HG03521 (cell line): ENCODE results near the gene MVB12B.

Experiments used
- ATAC-seq: cut with Tn5 transposase; IDR thresholded peaks from one replicate; pipeline ENCODE4 v1.9.1; 2021; ENCODE audit warnings: mild to moderate bottlenecking, moderate library complexity; ENCODE audit not compliant: unreplicated experiment

MVB12B gene

DNA sequence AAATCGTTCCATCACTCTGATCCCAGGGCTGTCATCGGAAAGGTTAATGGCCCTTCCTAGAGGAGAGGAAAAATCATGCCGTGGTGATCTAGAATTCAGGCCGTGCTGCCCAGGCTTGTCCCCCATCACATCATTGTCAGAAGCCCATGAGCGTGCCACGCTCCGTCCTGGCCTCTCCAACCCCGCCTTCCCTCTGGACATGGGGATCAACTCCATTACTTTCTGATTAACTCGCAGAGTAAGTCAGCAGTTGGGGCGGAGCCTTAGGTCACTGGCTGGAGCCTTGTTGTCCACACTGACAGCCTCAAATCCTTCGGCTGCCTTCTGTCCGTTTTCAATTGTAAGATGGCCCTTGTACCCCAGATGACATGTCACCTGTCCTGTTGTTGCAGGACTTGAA, 75.0 kb downstream of the MVB12B start:
- no peak for ATAC-seq

DNA sequence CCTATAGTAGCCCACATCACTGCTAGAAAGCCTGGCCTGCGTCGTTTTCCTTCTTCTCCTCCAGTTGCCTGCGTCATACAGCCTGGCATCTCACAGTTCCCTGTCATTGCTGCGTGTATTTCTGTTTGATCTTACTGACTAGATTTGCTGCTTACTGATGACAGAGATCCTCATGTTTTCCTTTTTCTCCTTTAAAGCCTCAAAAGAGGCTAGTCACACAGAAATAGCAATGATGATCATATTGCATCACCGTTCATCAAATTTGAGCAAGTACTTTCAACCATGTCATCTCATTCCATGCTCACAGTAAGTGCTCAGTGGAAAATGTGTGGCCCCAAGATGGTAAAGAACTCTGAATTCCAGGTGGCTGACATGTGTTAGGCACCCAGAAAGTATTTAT, 76.8 kb downstream of the MVB12B start:
- ATAC-seq: no peak

DNA sequence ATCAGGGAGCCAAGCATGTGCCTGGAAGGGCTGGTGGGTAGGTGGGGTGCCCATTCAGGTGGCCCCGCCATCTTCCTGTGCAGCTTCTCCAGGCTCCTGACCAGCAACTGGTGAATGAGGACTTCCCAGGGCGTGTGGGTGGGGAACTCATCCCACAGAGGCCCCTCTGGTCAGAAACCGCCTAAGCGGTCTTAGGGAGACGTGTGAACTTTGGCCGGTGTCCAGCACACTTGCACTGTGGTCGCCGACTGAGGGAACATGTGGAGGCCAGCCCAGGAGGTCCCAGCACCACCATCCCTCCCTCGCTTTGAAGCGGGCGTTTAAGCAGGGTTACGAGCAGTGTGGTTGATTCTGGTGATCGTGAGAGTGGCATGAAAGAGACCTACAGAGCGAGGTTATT, 77.8 kb downstream of the MVB12B start:
- ATAC-seq: no peak

DNA sequence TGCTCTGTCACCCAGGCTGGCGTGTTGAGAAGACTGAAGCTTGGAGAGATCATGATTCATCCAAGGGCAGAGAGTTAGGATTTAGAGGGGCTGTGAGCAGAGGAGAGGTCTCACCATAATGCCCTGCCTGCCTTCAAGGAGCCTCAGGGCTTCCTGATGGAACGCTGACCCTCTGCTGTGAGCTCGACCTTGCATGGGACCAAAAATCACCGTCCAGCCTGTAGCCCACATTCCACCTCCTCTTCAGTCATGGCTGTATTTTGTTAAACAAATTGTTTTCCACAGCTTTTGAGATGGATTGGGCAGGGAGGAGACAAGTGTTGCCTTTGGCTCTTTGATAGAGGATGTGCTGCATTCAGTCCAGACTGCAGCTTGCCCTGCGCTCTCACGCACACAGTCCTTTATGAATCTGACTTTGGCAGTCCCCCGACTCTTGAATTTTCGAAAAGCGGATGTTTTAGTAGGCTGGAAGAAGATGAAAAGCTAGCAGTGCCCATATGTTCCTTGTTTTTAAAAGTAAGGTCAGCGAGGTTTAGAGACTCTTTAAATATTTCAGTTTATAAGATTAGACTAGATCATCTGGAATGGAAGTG, 79.5 kb downstream of the MVB12B start:
- ATAC-seq: no peak

DNA sequence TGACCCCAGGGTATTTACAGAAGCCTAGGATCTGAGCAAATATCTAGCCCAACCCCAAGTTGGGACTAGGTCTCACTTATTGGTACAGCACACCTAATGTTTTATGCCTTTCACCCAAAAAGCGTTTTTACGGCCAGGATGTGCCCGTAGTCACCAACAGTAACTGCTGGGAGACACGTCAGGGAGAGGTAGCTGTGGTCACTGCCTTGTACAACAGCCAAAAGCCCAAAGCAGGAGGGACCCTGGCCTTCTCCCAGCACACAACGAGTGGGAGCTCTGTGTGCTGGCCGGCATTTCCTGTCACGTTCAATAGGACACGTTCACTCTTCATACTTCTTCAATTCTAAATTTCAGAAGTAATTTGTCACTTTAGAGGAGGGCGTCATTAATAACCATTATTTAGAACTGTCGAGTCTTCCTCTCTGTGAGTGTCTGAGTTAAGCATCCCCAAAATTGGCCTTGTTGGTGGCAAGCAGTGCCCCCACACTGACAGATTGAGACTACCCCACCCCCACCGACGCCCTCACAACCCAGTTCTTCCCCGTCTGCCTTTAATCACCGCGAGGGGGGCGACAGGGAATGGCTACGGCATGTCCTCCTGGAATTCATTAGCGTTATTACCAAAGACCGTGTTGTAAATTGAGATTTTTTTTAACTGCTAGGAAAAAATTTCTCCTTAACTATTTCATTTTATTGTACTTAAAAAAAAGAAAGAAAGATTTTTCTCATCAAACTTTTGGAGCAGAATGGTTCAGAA, 80.7 kb downstream of the MVB12B start:
- no peak for ATAC-seq

DNA sequence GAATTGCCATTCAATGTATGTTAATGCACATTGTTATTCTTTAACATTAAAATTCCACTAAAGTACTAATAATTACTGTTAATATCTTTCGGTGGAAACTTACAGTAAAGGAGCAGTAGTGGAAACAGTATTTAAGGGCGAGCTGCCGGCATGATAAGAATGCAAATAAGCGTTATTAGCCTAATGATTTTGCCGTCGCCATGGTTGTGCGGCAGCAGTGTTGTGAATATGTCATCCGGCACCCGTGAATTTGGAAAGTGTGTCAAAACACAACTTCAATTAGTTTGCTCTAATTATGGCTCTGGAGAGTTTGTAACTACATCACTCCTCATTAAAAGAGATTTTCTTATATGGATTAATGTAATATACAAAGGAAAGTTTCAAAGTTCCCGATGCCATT, 81.4 kb downstream of the MVB12B start:
- ATAC-seq: no peak

DNA sequence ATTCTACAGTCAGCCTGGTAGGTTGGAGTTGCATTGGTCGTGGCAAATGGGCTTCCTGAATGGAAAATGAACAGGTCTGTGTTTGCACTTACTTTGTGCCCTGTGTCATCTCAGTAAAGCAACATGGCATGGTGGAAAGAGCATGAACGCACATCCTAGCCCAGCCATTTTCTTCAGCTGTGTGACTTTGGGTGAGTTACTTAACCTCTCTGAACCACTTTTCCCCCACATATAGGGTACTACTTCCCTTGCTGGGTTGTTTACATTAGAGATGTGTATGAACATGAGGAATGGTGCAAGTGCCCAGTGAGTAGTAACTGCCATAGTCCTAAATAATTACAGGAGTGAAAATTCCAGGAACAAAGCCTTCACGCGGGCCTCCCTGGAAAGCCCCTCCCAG, 83.6 kb downstream of the MVB12B start:
- no peak for ATAC-seq

DNA sequence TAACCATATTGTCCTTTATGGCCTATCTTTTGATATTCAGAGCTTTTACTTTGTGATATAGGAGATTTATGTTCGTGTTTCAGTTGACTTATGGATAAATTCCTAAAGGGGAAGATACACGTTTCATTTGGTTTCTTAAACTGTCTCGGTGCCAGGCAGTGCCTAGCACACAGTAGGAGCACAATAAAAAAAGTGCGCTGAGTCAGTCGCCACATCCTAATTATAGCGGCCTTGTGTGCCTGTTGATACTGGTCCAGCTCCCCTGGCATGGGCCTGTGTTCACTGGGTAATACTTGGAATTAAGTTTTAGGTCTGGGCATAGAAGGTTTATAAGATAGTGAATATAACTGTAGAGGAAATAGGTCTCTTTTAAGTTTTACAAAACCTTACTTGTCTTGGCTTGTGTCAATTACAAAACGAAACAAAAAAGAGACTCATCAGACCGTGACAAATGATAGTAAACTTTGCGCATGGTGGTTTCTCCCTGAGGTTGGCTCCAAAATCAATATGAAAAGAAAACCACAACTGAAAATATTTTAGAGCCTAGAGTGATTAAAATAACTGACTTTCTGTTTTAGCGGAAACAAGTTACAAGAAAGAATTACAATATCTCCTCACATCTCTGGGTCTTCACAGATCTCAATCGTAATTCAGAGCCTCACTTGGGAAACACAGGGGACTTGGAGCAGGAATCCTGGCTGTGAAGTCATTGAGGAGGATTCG, 84.8 kb downstream of the MVB12B start:
- ATAC-seq: no peak

DNA sequence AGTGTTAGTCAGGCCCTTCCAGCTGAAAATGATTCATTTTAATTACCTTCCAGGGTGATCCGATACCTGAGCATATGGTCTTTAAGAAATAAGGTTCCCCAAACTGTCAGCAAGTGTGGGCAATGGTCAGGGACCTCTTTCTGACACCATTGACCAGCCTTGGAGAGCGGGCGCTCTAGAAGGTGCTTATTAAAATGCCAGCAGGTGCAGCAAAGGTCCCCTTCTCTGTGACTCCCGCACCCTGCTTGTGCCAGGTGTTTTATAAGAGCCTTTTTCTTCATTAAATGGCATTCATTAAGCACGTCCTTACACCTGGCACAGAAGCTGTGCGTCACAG, 85.3 kb downstream of the MVB12B start:
- ATAC-seq: no peak

DNA sequence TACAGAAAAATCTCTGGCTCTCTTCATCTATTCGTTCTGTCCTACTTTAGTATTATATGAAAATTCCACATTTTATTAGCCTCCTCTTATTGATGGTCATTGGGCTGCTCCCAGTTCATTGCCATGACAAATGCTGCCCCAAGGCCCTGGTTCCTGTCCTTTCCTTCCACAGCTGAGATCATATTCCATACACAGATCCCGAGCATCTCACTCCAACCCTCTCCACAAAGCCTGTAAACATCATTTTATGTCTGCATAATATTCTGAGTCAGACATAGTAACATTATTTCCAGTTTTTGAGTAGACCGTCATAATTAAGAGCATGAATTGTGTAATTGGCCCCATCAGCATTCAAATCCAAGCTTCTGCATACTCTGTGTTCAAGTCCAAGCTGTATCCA, 86.3 kb downstream of the MVB12B start:
- no peak for ATAC-seq

DNA sequence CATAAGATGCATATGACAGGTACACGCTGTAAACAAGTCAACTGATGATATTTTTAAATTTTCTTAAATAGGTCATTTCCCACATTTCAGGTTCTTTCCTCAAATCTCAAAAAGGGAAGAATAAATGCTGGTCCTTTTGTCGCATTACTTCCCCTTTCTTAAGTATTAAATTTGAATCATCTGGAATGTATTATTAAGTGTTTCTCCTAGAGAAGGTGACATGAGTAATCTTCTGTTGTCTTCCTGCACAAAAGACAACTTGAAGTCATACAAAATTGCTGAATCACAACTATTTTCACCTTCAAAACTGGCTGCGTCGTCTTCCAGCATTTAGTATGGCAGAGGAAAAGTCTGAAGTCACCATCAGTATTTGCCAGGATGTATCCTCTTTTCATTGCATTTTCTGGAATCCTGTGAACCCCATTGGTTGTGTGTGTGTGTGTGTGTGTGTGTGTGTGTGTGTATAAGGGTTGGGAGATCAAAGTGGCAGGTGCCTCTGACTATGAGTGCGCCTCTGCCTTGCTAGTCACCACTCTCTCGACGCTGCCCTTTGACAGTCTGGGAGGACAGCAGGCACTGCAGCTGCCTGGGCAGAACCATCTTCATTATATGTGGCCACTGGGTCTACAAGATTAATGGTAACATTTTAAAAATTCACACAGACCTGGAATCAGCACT, 86.9 kb downstream of the MVB12B start:
- no peak for ATAC-seq

DNA sequence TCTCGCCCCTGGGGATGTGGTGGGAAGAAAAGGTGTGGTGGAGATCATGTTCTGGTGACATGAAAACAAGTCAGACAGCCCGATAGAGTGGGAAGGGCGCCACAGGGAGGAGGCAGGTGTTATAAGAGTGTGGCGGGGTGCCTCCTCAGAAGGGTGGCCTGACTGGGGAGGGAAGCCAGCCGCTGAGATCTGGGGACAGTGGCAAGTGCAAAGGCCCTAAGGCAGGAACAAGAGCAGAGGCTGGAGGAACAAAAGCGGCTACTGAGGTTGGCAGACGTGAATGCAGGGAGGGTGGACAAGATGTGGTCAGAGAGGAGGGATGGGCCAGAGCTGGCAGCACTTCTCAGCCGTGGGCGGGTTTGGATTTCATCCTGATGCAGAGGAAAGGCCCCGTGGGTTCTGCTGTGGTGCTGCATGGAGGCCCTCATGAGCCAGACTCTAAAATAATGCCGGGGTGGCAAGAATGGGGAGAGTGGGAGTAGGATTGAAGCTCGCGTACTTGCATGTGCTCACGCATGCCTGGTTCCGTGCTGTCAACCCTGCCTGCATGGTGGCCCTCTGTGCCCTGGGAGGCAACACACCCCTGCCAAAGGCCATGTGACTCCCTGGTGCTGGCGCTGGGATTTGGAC, 89.2 kb downstream of the MVB12B start:
- ATAC-seq: no peak

DNA sequence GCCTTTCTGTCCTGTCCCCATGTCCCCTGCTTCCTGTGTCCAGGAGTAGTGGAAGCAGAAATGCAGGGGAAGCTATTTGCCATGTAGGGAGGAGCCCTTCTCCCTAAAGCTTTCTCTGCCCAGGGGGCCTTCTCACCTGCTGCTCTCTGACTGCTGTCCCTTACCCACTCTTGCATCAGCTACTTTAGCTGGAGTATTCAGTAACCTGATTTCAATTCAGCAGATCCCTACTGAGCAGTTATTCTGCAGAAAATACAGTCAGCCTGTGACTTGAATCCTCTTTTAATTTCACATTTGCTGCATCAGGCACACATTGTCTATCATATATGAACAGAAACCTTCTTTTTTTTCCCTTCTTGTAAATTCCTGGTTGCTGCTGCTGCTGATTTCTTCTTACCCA, 90.4 kb downstream of the MVB12B start:
- ATAC-seq: no peak

DNA sequence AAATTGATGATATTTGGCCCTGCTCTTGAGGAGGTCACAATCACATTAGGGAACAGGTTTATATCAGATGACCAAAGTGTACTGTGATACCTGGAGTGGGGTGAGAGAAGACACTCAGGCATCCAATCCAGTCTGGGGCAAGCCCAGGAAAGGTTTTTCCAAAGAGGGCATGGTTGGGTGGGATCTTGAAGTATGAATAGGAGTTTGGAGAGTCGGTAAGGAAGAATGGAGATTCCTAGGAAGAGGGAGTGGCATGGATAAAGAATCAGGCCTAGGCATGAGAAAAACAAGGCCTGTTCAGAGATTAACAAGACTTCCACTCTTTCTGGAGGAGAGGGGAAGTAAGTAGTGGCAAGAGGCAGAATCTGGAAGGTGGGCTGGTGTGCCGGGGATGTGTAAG, 91.1 kb downstream of the MVB12B start:
- no peak for ATAC-seq

DNA sequence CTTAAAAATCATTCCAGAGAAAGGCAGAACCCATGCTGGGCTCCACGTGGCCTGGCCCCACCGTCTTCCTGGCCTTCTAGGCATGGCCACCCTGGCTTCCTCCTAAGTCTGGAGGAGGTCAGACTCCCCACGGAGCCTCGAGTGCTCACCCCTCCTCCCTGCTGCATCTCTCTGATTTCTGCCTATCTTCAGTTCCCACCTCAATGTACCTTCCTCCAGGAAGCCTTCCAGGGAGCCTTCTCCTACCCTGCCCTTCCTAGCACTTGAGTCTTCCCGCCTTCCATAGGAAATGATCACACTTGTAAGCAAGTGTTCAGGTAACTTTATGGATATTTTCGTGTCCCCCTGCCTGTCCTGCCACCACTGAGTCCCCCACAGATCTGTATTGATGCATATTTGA, 92.0 kb downstream of the MVB12B start:
- no peak for ATAC-seq

DNA sequence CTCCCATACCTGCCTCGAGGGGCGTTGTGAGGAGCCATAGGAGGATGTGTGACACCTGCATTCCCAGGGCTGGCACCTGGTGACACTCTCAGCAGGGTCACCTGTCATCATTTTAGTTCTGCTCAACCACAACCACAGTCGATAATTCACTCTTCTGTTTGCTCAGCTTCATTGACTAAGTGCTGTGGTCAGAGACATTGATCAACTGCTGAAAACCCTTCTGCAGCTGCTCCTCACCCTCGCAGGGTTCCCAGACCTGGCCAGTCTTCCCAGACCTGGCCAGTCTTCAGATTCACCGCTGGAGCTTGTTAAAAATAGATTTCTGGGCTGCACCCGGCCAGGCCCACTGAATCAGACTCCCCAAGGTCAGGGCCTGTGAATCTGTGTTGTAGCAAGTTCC, 92.8 kb downstream of the MVB12B start:
- no peak for ATAC-seq

DNA sequence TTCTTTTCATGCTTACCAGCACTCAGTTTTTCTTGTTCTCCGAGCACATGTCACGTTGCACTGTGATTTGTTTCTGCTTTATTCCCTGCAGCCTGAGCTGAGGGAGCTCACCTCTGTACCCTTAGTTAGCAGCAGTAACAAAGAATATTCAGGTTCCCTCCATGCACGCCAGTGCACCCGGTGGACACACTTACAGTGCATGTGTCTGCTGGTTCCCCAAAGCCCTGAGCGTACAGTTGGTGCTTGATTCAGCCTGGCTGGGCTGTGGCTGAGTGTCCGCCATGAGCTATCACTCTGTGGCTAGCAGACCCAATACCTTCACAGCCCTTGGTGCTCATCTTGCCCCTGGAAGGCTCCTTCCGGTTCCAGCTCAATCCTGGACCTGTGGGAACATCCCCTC, 93.5 kb downstream of the MVB12B start:
- ATAC-seq: no peak

DNA sequence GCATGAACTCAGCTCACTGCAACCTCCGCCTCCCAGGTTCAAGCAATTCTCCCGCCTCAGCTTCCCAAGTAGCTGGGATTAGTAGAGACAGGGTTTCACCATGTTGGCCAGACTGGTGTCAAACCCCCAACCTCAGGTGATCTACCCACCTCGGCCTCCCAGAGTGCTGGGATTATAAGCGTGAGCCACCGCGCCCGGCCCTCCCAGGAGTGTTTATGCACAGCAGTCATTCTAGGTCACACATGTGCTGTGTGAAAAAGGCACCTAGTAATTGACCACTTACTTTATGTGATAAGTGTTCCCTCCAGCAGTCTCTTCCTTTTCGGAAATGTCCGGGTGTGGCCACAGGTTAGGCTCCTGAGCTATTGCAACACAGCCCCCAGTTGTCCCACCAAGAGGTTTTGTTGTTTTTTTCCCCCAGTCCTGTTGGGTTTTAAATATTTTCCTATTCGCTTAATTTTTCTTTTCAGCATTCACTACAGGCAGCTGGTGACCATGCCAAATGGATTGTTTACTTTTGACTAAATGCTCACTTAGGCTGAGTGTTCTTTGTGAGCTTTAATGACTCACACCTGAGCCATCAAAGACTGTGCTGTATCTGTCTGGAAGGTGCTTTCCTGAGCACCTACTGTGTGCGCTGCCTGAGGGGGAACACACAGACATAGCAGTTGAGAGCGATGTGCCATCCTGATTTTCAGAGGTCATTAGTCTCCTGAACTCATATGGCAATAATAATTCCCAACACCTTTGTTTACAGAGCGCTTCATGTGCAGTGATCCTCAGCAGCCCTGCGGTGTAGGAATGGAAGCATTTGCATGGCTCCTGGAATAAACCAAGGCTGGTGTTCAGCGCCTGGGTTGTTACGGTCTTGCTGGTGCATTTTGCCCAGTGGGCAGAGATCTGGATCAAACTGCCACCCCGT, 94.3 kb downstream of the MVB12B start:
- ATAC-seq: no peak

DNA sequence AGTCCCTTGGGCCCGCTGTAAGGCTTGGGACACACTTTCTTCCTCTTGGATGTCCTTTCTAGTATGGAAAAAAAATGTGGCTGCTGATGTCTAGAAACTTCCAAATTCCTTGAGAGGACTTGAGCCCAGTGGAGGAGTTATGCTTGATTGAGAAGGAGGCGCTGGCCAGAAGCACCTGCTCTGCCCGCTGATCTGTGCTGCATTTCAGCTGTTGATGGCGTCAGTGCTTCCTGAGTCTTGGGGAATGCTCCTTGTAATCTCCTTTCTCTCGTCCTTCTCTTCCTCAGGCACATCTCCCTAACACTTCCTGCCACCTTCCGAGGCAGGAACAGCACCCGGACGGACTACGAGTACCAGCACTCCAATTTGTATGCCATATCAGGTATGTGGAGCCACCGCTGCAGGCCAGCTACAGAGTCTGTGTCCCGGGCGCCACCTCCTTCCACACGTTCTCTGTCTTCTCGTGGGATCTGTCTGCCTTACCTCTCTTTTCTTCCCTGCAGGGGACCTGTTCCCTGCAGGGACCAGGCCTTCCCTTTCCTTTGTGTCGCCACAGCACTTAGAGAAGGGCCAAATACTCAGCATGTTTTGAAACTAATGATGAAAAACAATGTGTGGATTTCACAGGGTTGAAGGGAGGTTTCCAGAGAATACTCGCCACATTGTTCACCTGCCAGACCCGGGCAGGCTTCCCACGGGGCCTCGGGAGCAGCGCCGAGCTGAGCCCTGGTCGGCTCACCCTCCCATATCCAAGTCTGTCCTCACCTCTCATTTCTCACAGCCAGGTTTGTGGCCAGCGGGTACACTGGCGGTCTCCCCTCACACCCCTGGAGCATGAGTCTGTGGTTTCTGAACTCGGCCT, 95.2 kb downstream of the MVB12B start:
- no peak for ATAC-seq
